HCT116 (cell line): ENCODE data around the gene ADGRA3.

Experiments
- EZH2 ChIP-seq: fragments of 200-600 bp; sonication (generic); IDR thresholded peaks from 2 replicates; pipeline ENCODE4 v1.6.1; 2017; ENCODE audit warnings: antibody characterized with exemption, mixed run types
- FOSL1 ChIP-seq: IDR thresholded peaks from 2 replicates; pipeline ENCODE4 v1.6.1; 2012; ENCODE audit warnings: low read depth
- JUND ChIP-seq: IDR thresholded peaks from 2 replicates; pipeline ENCODE4 v1.6.1; 2012
- POLR2A ChIP-seq: IDR thresholded peaks from 2 replicates; pipeline ENCODE4 v1.7.0; 2011; ENCODE audit warnings: borderline replicate concordance; ENCODE audit not compliant: insufficient read depth, insufficient read length; ENCODE audit errors: extremely low read depth
- SIN3A ChIP-seq: IDR thresholded peaks from 2 replicates; pipeline ENCODE4 v1.6.1; 2012; ENCODE audit warnings: low read depth
- SP1 ChIP-seq: IDR thresholded peaks from 2 replicates; pipeline ENCODE4 v1.6.1; 2012; ENCODE audit warnings: low read depth
- TCF7L2 ChIP-seq: IDR thresholded peaks from 2 replicates; pipeline ENCODE4 v1.7.0; 2011; ENCODE audit warnings: borderline replicate concordance, inconsistent platforms; ENCODE audit not compliant: insufficient read depth, insufficient read length; ENCODE audit errors: extremely low read depth
- TF ChIP-seq, protein P1 (sequence below), 3 experiments: fragments of 200-600 bp in 1 of 3; sonication (generic) in 1 of 3; IDR thresholded peaks in 2 of 3; conservative IDR thresholded peaks in 1 of 3; 2 replicates each; pipeline ENCODE4 v1.5.1; 2012 to 2017; ENCODE audit warnings: low read depth in 2 of 3, low read length in 2 of 3, antibody characterized with exemption in 1 of 3, borderline replicate concordance in 1 of 3, control low read depth in 1 of 3, mild to moderate bottlenecking in 1 of 3, mixed read lengths in 1 of 3, mixed run types in 1 of 3, moderate library complexity in 1 of 3; ENCODE audit not compliant: insufficient read depth in 1 of 3
- TF ChIP-seq, protein P2 (sequence below): IDR thresholded peaks from 2 replicates; pipeline ENCODE4 v1.6.1; 2012

DNA sequence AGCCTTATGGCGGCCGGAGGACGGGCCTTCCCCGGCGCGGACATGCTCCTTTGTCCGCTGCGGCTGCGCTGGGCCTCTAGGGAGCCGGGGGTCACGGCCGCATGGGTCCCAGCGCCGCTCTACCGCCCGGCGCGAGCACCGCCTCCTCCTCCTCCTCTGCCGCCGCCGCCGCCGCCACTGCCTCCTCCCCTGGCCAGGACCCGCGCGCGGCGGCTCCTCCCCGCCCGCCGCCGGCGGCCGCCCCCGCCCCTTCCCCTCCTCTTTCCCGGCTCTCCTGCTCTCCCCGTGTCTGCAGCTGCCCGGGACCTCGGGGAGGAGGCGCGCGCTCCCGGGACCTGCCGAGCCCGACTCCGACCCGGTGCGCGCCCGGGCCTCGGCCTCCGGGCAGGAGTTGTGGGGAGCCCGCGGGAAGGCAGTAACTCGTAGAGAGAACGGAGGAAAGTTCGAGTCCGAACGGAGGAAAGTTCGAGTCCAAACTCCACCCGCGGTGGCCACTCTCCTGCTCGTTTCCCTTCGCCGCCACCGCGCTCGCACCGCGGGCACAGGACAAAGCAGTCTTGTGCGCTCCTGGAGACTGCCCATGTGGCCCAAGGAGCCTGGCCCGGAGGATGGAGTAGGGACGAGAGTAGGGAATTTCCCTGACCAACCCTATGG is at the start of gene ADGRA3:
- TF ChIP-seq POLR2A (peak; percentile 40), FOSL1 (no peak), JUND (no peak), SIN3A (no peak), TCF7L2 (no peak), EZH2 (no peak), SP1 (no peak)
- TF ChIP-seq, protein P1, sequence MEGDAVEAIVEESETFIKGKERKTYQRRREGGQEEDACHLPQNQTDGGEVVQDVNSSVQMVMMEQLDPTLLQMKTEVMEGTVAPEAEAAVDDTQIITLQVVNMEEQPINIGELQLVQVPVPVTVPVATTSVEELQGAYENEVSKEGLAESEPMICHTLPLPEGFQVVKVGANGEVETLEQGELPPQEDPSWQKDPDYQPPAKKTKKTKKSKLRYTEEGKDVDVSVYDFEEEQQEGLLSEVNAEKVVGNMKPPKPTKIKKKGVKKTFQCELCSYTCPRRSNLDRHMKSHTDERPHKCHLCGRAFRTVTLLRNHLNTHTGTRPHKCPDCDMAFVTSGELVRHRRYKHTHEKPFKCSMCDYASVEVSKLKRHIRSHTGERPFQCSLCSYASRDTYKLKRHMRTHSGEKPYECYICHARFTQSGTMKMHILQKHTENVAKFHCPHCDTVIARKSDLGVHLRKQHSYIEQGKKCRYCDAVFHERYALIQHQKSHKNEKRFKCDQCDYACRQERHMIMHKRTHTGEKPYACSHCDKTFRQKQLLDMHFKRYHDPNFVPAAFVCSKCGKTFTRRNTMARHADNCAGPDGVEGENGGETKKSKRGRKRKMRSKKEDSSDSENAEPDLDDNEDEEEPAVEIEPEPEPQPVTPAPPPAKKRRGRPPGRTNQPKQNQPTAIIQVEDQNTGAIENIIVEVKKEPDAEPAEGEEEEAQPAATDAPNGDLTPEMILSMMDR (IDR thresholded peaks at IDR 0.05 in 2 of 3, conservative IDR thresholded peaks at IDR 0.05 in 1 of 3; ENCODE audit: borderline replicate concordance in 1 of 3, insufficient read depth in 1 of 3, low read depth in 2 of 3, low read length in 2 of 3): no peak
- TF ChIP-seq, protein P2, sequence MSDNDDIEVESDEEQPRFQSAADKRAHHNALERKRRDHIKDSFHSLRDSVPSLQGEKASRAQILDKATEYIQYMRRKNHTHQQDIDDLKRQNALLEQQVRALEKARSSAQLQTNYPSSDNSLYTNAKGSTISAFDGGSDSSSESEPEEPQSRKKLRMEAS: peak; percentile 39
